GM23338 (cell line): ENCODE data around the gene ST8SIA6. TPM values are rescaled to one million over a fixed set of nuclear protein-coding genes. Genes with fewer than 3 reads are reported as not detected.

Source experiments
- ATAC-seq: fragments of 200-7000 bp; cut with Tn5 transposase; 3 replicates; pipeline ENCODE4 v1.9.1; 2020
- DNase-seq: peaks from one replicate; pipeline ENCODE4 v3.0.0-alpha.2; 2015; ENCODE audit warnings: low spot score
- H2AFZ ChIP-seq: fragments of 200-600 bp; sonication (generic); 2 replicates; pipeline ENCODE4 v1.8.0; 2016; ENCODE audit warnings: antibody characterized with exemption, mild to moderate bottlenecking, moderate library complexity
- H3F3A ChIP-seq: fragments of 200-600 bp; sonication (generic); replicated peaks from 2 replicates; pipeline ENCODE4 v1.8.0; 2017; ENCODE audit warnings: antibody characterized with exemption, mixed run types, low read depth
- H3K27ac ChIP-seq: fragments of 200-600 bp; sonication (generic); 2 replicates; pipeline ENCODE4 v1.6.1; 2016; ENCODE audit warnings: low read depth
- H3K27me3 ChIP-seq: fragments of 200-600 bp; sonication (generic); 2 replicates; pipeline ENCODE4 v1.8.0; 2016; ENCODE audit warnings: mild to moderate bottlenecking, mixed run types, moderate library complexity; ENCODE audit not compliant: insufficient read depth
- H3K36me3 ChIP-seq: fragments of 200-600 bp; sonication (generic); 2 replicates; pipeline ENCODE4 v1.8.0; 2016; ENCODE audit warnings: mild to moderate bottlenecking; ENCODE audit not compliant: insufficient read depth
- H3K4me1 ChIP-seq: fragments of 200-600 bp; sonication (generic); 2 replicates; pipeline ENCODE4 v1.8.0; 2016; ENCODE audit warnings: mild to moderate bottlenecking, moderate library complexity; ENCODE audit not compliant: insufficient read depth
- H3K4me2 ChIP-seq: fragments of 200-600 bp; sonication (generic); 2 replicates; pipeline ENCODE4 v1.7.1; 2017; ENCODE audit warnings: mixed run types
- H3K4me3 ChIP-seq: fragments of 200-600 bp; sonication (generic); 2 replicates; pipeline ENCODE4 v1.6.1; 2016; ENCODE audit warnings: mixed run types
- H3K79me2 ChIP-seq: fragments of 200-600 bp; sonication (generic); replicated peaks from 2 replicates; pipeline ENCODE4 v1.8.0; 2017; ENCODE audit warnings: mild to moderate bottlenecking; ENCODE audit not compliant: insufficient read depth
- H3K9me2 ChIP-seq: fragments of 200-600 bp; sonication (generic); 2 replicates; pipeline ENCODE4 v1.8.0; 2017; ENCODE audit not compliant: insufficient read depth
- H4K20me1 ChIP-seq: fragments of 200-600 bp; sonication (generic); replicated peaks from 2 replicates; pipeline ENCODE4 v1.8.0; 2017; ENCODE audit warnings: mild to moderate bottlenecking; ENCODE audit not compliant: insufficient read depth
- H3K27ac Mint-ChIP-seq: 2 replicates; pipeline ENCODE4 v1.8.0; 2020; ENCODE audit warnings: inconsistent platforms, mild to moderate bottlenecking, moderate library complexity, mixed read lengths
- H3K27me3 Mint-ChIP-seq: 3 replicates; pipeline ENCODE4 v1.8.0; 2022; ENCODE audit warnings: low read depth, mild to moderate bottlenecking, moderate library complexity, mixed read lengths, inconsistent platforms; ENCODE audit not compliant: insufficient read depth, poor library complexity
- H3K36me3 Mint-ChIP-seq: 3 replicates; pipeline ENCODE4 v1.8.0; 2021; ENCODE audit warnings: low read depth, mild to moderate bottlenecking, inconsistent platforms, moderate library complexity, mixed read lengths
- H3K4me1 Mint-ChIP-seq: 3 replicates; pipeline ENCODE4 v1.8.0; 2020; ENCODE audit warnings: mild to moderate bottlenecking, inconsistent platforms, mixed read lengths
- H3K4me3 Mint-ChIP-seq: 3 replicates; pipeline ENCODE4 v1.8.0; 2021; ENCODE audit warnings: moderate library complexity, mild to moderate bottlenecking, inconsistent platforms, mixed read lengths
- H3K9me3 Mint-ChIP-seq: 3 replicates; pipeline ENCODE4 v1.8.0; 2020; ENCODE audit warnings: moderate library complexity, mild to moderate bottlenecking, inconsistent platforms, mixed read lengths
- CREB1 ChIP-seq: fragments of 250-450 bp; sonication (Bioruptor Pico); IDR thresholded peaks from 2 replicates; pipeline ENCODE4 v1.5.0; 2020; ENCODE audit warnings: low read depth, mild to moderate bottlenecking, moderate library complexity
- EZH2 ChIP-seq: fragments of 200-600 bp; sonication (generic); IDR thresholded peaks from one replicate; pipeline ENCODE4 v1.8.0; 2017; ENCODE audit warnings: antibody characterized with exemption, mild to moderate bottlenecking, low read depth; ENCODE audit not compliant: unreplicated experiment
- EZH2phosphoT487 ChIP-seq: fragments of 200-600 bp; sonication (generic); IDR thresholded peaks from one replicate; pipeline ENCODE4 v1.8.1; 2018; ENCODE audit warnings: antibody characterized with exemption; ENCODE audit not compliant: unreplicated experiment
- JUNB ChIP-seq: IDR thresholded peaks from one replicate; pipeline ENCODE4 v1.6.1; 2016; ENCODE audit warnings: antibody characterized with exemption; ENCODE audit not compliant: unreplicated experiment
- NANOG ChIP-seq: IDR thresholded peaks from 2 replicates; pipeline ENCODE4 v1.6.1; 2016; ENCODE audit warnings: antibody characterized with exemption, borderline replicate concordance
- POLR2AphosphoS5 ChIP-seq: IDR thresholded peaks from 2 replicates; pipeline ENCODE4 v1.6.1; 2016; ENCODE audit warnings: antibody characterized with exemption, low read depth
- STAT1 ChIP-seq: IDR thresholded peaks from one replicate; pipeline ENCODE4 v1.6.1; 2016; ENCODE audit warnings: antibody characterized with exemption; ENCODE audit not compliant: unreplicated experiment
- ZNF114 ChIP-seq: fragments of 250-450 bp; sonication (Bioruptor Pico); IDR thresholded peaks from 2 replicates; pipeline ENCODE4 v1.5.0; 2020; ENCODE audit warnings: mild to moderate bottlenecking, moderate library complexity
- ZNF331 ChIP-seq: fragments of 250-450 bp; sonication (Bioruptor Pico); IDR thresholded peaks from 2 replicates; pipeline ENCODE4 v1.5.0; 2020; ENCODE audit warnings: low read depth, mild to moderate bottlenecking, moderate library complexity
- polyA plus RNA-seq: library from polyadenylated mRNA; unstranded; fragments of >200 nt; fragmentation: Nextera tagmentation; extraction: Ambion mirVana; gene quantifications from 2 replicates; pipeline ENCODE4 v1.2.1, GENCODE V29; 2016
- total RNA-seq: library from RNA; depleted of rRNA; stranded (reverse); fragments of >200 nt; shearing (Covaris generic); gene quantifications from 2 replicates; pipeline ENCODE4 v1.2.3, GENCODE V29; 2014
- TF ChIP-seq, protein P1 (sequence below): fragments of 250-450 bp; sonication (Bioruptor Pico); IDR thresholded peaks from 2 replicates; pipeline ENCODE4 v1.5.0; 2020; ENCODE audit warnings: mild to moderate bottlenecking, moderate library complexity
- TF ChIP-seq, protein P2 (sequence below): IDR thresholded peaks from one replicate; pipeline ENCODE4 v1.6.1; 2018; ENCODE audit warnings: antibody characterized with exemption; ENCODE audit not compliant: unreplicated experiment
- TF ChIP-seq, protein P3 (sequence below), 2 experiments: fragments of 200-600 bp in 1 of 2; sonication (generic) in 1 of 2; conservative IDR thresholded peaks; 2 replicates each; pipeline versions ENCODE4 v1.5.1 to v1.6.1; 2016 to 2017; ENCODE audit warnings: antibody characterized with exemption in 2 of 2, low read depth in 2 of 2, mild to moderate bottlenecking in 2 of 2, moderate library complexity in 1 of 2
- TF ChIP-seq, protein P4 (sequence below): IDR thresholded peaks from 2 replicates; pipeline ENCODE4 v1.6.1; 2016; ENCODE audit warnings: antibody characterized with exemption

Gene ST8SIA6
- total and polyA plus RNA-seq, 2 experiments from 2014 or later = 1.6 to 2.3 TPM

DNA sequence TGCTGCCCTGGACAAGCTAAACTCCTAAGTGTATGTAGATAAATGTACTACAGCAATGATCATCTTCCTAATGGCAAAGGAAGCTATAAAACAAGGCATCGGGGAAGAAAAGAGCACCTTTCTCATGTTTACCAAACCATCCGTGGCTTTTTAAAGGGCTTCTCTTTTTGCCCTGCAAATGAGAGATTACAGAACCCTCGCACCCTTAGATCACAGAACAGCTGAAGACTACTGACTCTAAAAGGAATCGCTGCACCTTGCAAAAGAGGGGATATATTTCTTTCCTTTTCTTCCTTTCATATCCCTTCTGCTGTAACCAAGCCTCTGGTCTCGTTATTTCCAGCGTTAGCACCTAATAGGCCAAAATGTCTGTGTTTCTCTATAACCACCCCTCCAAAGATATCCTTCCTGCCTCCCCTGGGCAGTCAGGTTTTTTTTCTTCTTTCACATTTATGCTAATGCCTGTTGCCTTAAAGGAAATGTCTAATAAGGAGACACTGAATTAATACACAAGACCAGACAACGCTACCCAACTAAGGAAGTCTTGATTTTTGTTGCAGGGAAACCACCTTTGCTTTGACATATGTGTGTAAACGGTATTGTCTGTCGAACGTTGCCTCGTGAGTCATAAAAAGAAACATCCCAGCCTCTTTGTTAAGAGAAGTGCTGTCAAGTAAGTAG lies 10.5 kb downstream of the ST8SIA6 start:
- no peaks in the 10 kb centered on the region for H4K20me1 ChIP-seq
- Mint-ChIP-seq H3K27ac (no peak overlapping the region), H3K27me3 (no peaks in the 10 kb centered on the region), H3K9me3 (peaks cover 10% of the 10 kb centered on the region), H3K4me1 (peaks cover 13% of the 10 kb centered on the region; the same call in 2 of the 3 replicates), H3K36me3 (peaks cover 12% of the 10 kb centered on the region; the same call in 2 of the 3 replicates), H3K4me3 (no peak overlapping the region)
- DNase-seq = no peak
- no peak overlapping the region for H3K4me2 ChIP-seq
- TF ChIP-seq CREB1 (no peak), STAT1 (no peak), ZNF331 (CRISPR knock-in tag) (no peak), EZH2 (no peak), ZNF114 (no peak), JUNB (no peak), NANOG (no peak), EZH2phosphoT487 (no peak), POLR2AphosphoS5 (no peak)
- TF ChIP-seq, protein P1, sequence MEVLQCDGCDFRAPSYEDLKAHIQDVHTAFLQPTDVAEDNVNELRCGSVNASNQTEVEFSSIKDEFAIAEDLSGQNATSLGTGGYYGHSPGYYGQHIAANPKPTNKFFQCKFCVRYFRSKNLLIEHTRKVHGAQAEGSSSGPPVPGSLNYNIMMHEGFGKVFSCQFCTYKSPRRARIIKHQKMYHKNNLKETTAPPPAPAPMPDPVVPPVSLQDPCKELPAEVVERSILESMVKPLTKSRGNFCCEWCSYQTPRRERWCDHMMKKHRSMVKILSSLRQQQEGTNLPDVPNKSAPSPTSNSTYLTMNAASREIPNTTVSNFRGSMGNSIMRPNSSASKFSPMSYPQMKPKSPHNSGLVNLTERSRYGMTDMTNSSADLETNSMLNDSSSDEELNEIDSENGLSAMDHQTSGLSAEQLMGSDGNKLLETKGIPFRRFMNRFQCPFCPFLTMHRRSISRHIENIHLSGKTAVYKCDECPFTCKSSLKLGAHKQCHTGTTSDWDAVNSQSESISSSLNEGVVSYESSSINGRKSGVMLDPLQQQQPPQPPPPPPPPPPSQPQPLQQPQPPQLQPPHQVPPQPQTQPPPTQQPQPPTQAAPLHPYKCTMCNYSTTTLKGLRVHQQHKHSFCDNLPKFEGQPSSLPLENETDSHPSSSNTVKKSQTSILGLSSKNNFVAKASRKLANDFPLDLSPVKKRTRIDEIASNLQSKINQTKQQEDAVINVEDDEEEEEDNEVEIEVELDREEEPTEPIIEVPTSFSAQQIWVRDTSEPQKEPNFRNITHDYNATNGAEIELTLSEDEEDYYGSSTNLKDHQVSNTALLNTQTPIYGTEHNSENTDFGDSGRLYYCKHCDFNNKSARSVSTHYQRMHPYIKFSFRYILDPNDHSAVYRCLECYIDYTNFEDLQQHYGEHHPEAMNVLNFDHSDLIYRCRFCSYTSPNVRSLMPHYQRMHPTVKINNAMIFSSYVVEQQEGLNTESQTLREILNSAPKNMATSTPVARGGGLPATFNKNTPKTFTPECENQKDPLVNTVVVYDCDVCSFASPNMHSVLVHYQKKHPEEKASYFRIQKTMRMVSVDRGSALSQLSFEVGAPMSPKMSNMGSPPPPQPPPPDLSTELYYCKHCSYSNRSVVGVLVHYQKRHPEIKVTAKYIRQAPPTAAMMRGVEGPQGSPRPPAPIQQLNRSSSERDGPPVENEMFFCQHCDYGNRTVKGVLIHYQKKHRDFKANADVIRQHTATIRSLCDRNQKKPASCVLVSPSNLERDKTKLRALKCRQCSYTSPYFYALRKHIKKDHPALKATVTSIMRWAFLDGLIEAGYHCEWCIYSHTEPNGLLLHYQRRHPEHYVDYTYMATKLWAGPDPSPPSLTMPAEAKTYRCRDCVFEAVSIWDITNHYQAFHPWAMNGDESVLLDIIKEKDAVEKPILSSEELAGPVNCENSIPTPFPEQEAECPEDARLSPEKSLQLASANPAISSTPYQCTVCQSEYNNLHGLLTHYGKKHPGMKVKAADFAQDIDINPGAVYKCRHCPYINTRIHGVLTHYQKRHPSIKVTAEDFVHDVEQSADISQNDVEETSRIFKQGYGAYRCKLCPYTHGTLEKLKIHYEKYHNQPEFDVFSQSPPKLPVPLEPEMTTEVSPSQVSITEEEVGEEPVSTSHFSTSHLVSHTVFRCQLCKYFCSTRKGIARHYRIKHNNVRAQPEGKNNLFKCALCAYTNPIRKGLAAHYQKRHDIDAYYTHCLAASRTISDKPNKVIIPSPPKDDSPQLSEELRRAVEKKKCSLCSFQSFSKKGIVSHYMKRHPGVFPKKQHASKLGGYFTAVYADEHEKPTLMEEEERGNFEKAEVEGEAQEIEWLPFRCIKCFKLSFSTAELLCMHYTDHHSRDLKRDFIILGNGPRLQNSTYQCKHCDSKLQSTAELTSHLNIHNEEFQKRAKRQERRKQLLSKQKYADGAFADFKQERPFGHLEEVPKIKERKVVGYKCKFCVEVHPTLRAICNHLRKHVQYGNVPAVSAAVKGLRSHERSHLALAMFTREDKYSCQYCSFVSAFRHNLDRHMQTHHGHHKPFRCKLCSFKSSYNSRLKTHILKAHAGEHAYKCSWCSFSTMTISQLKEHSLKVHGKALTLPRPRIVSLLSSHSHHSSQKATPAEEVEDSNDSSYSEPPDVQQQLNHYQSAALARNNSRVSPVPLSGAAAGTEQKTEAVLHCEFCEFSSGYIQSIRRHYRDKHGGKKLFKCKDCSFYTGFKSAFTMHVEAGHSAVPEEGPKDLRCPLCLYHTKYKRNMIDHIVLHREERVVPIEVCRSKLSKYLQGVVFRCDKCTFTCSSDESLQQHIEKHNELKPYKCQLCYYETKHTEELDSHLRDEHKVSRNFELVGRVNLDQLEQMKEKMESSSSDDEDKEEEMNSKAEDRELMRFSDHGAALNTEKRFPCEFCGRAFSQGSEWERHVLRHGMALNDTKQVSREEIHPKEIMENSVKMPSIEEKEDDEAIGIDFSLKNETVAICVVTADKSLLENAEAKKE = no peak
- TF ChIP-seq, protein P2, sequence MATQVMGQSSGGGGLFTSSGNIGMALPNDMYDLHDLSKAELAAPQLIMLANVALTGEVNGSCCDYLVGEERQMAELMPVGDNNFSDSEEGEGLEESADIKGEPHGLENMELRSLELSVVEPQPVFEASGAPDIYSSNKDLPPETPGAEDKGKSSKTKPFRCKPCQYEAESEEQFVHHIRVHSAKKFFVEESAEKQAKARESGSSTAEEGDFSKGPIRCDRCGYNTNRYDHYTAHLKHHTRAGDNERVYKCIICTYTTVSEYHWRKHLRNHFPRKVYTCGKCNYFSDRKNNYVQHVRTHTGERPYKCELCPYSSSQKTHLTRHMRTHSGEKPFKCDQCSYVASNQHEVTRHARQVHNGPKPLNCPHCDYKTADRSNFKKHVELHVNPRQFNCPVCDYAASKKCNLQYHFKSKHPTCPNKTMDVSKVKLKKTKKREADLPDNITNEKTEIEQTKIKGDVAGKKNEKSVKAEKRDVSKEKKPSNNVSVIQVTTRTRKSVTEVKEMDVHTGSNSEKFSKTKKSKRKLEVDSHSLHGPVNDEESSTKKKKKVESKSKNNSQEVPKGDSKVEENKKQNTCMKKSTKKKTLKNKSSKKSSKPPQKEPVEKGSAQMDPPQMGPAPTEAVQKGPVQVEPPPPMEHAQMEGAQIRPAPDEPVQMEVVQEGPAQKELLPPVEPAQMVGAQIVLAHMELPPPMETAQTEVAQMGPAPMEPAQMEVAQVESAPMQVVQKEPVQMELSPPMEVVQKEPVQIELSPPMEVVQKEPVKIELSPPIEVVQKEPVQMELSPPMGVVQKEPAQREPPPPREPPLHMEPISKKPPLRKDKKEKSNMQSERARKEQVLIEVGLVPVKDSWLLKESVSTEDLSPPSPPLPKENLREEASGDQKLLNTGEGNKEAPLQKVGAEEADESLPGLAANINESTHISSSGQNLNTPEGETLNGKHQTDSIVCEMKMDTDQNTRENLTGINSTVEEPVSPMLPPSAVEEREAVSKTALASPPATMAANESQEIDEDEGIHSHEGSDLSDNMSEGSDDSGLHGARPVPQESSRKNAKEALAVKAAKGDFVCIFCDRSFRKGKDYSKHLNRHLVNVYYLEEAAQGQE = no peak
- TF ChIP-seq, protein P3, sequence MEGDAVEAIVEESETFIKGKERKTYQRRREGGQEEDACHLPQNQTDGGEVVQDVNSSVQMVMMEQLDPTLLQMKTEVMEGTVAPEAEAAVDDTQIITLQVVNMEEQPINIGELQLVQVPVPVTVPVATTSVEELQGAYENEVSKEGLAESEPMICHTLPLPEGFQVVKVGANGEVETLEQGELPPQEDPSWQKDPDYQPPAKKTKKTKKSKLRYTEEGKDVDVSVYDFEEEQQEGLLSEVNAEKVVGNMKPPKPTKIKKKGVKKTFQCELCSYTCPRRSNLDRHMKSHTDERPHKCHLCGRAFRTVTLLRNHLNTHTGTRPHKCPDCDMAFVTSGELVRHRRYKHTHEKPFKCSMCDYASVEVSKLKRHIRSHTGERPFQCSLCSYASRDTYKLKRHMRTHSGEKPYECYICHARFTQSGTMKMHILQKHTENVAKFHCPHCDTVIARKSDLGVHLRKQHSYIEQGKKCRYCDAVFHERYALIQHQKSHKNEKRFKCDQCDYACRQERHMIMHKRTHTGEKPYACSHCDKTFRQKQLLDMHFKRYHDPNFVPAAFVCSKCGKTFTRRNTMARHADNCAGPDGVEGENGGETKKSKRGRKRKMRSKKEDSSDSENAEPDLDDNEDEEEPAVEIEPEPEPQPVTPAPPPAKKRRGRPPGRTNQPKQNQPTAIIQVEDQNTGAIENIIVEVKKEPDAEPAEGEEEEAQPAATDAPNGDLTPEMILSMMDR (conservative IDR thresholded peaks at IDR 0.05; ENCODE audit: low read depth in 2 of 2) = no peak
- TF ChIP-seq, protein P4, sequence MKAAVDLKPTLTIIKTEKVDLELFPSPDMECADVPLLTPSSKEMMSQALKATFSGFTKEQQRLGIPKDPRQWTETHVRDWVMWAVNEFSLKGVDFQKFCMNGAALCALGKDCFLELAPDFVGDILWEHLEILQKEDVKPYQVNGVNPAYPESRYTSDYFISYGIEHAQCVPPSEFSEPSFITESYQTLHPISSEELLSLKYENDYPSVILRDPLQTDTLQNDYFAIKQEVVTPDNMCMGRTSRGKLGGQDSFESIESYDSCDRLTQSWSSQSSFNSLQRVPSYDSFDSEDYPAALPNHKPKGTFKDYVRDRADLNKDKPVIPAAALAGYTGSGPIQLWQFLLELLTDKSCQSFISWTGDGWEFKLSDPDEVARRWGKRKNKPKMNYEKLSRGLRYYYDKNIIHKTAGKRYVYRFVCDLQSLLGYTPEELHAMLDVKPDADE = no peak
- no peaks in the 10 kb centered on the region for H3K79me2 ChIP-seq
- no peak overlapping the region for H2AFZ ChIP-seq
- ATAC-seq = no peak
- H3K27ac ChIP-seq = no peak overlapping the region
- no peaks in the 10 kb centered on the region for H3K36me3 ChIP-seq
- no peaks in the 10 kb centered on the region for H3F3A ChIP-seq
- peaks cover 7% of the 10 kb centered on the region; the same call in 1 of the 2 replicates for H3K4me1 ChIP-seq
- no peak overlapping the region for H3K4me3 ChIP-seq
- no peaks in the 10 kb centered on the region for H3K27me3 ChIP-seq
- H3K9me2 ChIP-seq = no peaks in the 10 kb centered on the region
